Chondrocyte (in vitro differentiated cells): ENCODE measurements around the gene LMO3. TPM values are rescaled to one million over a fixed set of nuclear protein-coding genes. Genes with fewer than 3 reads are reported as not detected.

Source experiments
- DNase-seq: peaks from one replicate; pipeline ENCODE4 v3.0.0; 2021; ENCODE audit warnings: mixed read lengths, low spot score
- H3K27ac Mint-ChIP-seq: one replicate; pipeline ENCODE4 v1.8.0; 2021; ENCODE audit warnings: mild to moderate bottlenecking, moderate library complexity, mixed read lengths; ENCODE audit not compliant: unreplicated experiment
- H3K27me3 Mint-ChIP-seq: 2 replicates; pipeline ENCODE4 v1.8.0; 2021; ENCODE audit warnings: low read depth, mixed read lengths
- H3K36me3 Mint-ChIP-seq: 2 replicates; pipeline ENCODE4 v1.8.0; 2021; ENCODE audit warnings: low read depth, mixed read lengths
- H3K4me1 Mint-ChIP-seq: 2 replicates; pipeline ENCODE4 v1.8.0; 2021; ENCODE audit warnings: low read depth, mild to moderate bottlenecking, mixed read lengths
- H3K4me3 Mint-ChIP-seq: one replicate; pipeline ENCODE4 v1.8.0; 2021; ENCODE audit warnings: mild to moderate bottlenecking, moderate library complexity, mixed read lengths; ENCODE audit not compliant: unreplicated experiment
- H3K9me3 Mint-ChIP-seq: 2 replicates; pipeline ENCODE4 v1.8.0; 2021; ENCODE audit warnings: low read depth, mixed read lengths
- CTCF ChIP-seq: fragments of 200-600 bp; sonication (generic); IDR thresholded peaks from 2 replicates; pipeline ENCODE4 v1.5.0; 2021; ENCODE audit warnings: antibody characterized with exemption, mild to moderate bottlenecking, moderate library complexity
- total RNA-seq: library from RNA; stranded (reverse); gene quantifications from 3 replicates; pipeline ENCODE4 v1.2.1, GENCODE V29; 2021

The LMO3 gene
- total RNA-seq, 1 donor from 2014 or later, result 0.57 TPM

DNA sequence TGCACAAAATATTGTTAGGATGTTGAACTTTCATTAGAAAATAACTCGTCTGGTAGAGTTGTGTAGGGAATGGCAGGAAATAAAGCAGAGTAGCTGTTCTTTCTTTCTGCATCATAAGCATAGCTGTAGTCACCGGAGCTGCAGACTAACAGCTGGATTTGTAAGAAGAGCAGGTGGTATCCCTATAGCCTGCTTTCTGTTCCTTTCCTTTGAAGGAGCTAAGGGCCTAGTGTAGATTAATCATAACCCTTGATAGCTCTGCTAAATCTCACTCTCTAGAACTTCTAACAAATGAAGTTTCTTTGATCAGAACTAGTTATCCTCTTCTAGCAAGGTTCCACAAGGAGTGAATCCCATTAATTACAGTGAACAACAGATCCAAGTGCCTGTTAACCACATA, 3.5 kb downstream of the LMO3 start:
- H3K27ac Mint-ChIP-seq, result no peak overlapping the region
- H3K9me3 Mint-ChIP-seq, result no peaks in the 10 kb centered on the region
- H3K27me3 Mint-ChIP-seq, result peaks cover 9% of the 10 kb centered on the region
- no peaks in the 10 kb centered on the region for H3K36me3 Mint-ChIP-seq
- DNase-seq, result no peak
- peaks cover 18% of the 10 kb centered on the region for H3K4me1 Mint-ChIP-seq
- TF ChIP-seq CTCF, result no peak
- H3K4me3 Mint-ChIP-seq, result no peak overlapping the region

- no peak for TF ChIP-seq CTCF
- no peak overlapping the region for H3K27ac Mint-ChIP-seq
- no peak overlapping the region for H3K4me3 Mint-ChIP-seq
- peaks cover 2% of the 10 kb centered on the region for H3K4me1 Mint-ChIP-seq
- DNase-seq, result no peak
- no peaks in the 10 kb centered on the region for H3K9me3 Mint-ChIP-seq
- H3K36me3 Mint-ChIP-seq, result no peaks in the 10 kb centered on the region
- peaks cover 3% of the 10 kb centered on the region for H3K27me3 Mint-ChIP-seq
These were observed 5.4 kb downstream of the LMO3 start for GRCh38 chr12:16600525-16600924.

GRCh38 chr12:16599081-16599480, 6.9 kb downstream of the LMO3 start:
- no peak for DNase-seq
- H3K36me3 Mint-ChIP-seq, result no peaks in the 10 kb centered on the region

DNA sequence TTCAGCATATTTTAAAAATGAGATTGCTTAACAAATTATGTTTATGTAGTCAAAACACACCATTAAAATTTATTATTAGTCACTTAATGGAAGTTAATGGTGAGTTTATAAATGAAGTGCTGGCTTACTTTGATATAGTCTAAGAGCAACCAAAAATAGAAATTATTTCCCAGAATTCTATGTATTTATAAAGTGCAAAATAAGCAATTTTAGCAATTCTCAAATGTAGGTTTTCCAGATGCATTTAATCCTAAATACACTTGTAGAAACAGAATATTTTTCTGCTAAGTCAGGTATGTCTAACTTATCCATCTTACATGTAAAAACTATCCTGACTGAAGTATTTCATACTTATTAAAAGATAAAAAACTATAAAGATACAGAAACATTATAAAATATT, 11.2 kb downstream of the LMO3 start:
- DNase-seq, result no peak
- H3K4me3 Mint-ChIP-seq, result no peak overlapping the region
- no peaks in the 10 kb centered on the region for H3K4me1 Mint-ChIP-seq
- TF ChIP-seq CTCF, result no peak
- H3K27ac Mint-ChIP-seq, result no peak overlapping the region
- no peaks in the 10 kb centered on the region for H3K36me3 Mint-ChIP-seq
- H3K9me3 Mint-ChIP-seq, result no peaks in the 10 kb centered on the region
- peaks cover 3% of the 10 kb centered on the region for H3K27me3 Mint-ChIP-seq

More at GRCh38 chr12:16599081-16599480, 6.9 kb downstream of the LMO3 start:
- Mint-ChIP-seq H3K4me3 (no peak overlapping the region), H3K27ac (no peak overlapping the region), H3K4me1 (no peaks in the 10 kb centered on the region), H3K27me3 (peaks cover 3% of the 10 kb centered on the region), H3K9me3 (no peaks in the 10 kb centered on the region)
- TF ChIP-seq CTCF, result no peak

DNA sequence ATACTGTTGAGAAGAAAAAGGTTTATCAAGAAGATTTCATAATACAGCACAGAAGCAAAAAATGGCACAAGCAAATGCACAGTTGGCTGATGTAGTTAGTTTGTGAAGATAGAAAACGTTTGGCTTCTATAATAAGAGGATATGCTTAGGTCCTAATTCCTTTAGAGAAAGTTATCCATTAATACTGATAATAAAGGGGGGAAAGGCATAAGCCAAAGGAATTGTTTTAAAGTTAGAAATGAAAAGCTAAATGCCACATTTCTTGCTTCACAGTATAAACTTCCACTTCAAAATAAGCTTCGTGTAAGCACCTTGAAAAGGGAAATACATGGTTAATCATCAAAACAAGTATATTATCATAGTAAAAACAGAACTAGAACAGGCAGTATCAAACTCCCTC, 12.4 kb downstream of the LMO3 start:
- H3K9me3 Mint-ChIP-seq, result no peaks in the 10 kb centered on the region
- no peak overlapping the region for H3K27ac Mint-ChIP-seq

More for the DNA sequence above, 12.4 kb downstream of the LMO3 start:
- no peak for DNase-seq
- H3K4me1 Mint-ChIP-seq, result no peaks in the 10 kb centered on the region
- H3K27me3 Mint-ChIP-seq, result no peaks in the 10 kb centered on the region
- TF ChIP-seq CTCF, result no peak
- H3K36me3 Mint-ChIP-seq, result no peaks in the 10 kb centered on the region
- H3K4me3 Mint-ChIP-seq, result no peak overlapping the region
